Liver (tissue), 9 donors: ENCODE measurements around the gene NET1. TPM values are rescaled to one million over a fixed set of nuclear protein-coding genes. Genes with fewer than 3 reads are reported as not detected.

Experiments
- DNase-seq: peaks from one replicate; pipeline ENCODE4 v3.0.0-alpha.2; 2017; ENCODE audit warnings: low spot score
- H3K27ac ChIP-seq, 2 donors: one replicate each; pipeline ENCODE4 v1.7.0; 2013; ENCODE audit warnings: inconsistent platforms in 2 of 2, low read length in 2 of 2, control low read depth in 1 of 2, low read depth in 1 of 2, mild to moderate bottlenecking in 1 of 2
- H3K27me3 ChIP-seq, 4 donors: one replicate each; pipeline versions ENCODE4 v1.6.1 to v1.7.0; 2013; ENCODE audit warnings: low read length in 3 of 4, inconsistent platforms in 1 of 4, mild to moderate bottlenecking in 1 of 4, moderate library complexity in 1 of 4; ENCODE audit not compliant: control insufficient read depth in 4 of 4, insufficient read depth in 4 of 4
- H3K36me3 ChIP-seq, 4 donors: one replicate each; pipeline versions ENCODE4 v1.6.1 to v1.7.0; 2013; ENCODE audit warnings: low read length in 3 of 4, mild to moderate bottlenecking in 3 of 4, low read depth in 1 of 4, moderate library complexity in 1 of 4; ENCODE audit not compliant: control insufficient read depth in 4 of 4, insufficient read depth in 3 of 4
- H3K4me1 ChIP-seq, 4 donors: one replicate each; pipeline versions ENCODE4 v1.6.1 to v1.7.0; 2013; ENCODE audit warnings: low read length in 3 of 4, mild to moderate bottlenecking in 3 of 4, moderate library complexity in 1 of 4; ENCODE audit not compliant: control insufficient read depth in 4 of 4, insufficient read depth in 4 of 4
- H3K4me3 ChIP-seq, 3 donors: one replicate each; pipeline versions ENCODE4 v1.6.1 to v1.7.0; 2013; ENCODE audit warnings: low read length in 3 of 3, control low read depth in 1 of 3, low read depth in 1 of 3, mild to moderate bottlenecking in 1 of 3
- H3K9ac ChIP-seq, 2 donors: one replicate each; pipeline ENCODE4 v1.7.0; 2013; ENCODE audit warnings: low read length in 2 of 2, mild to moderate bottlenecking in 2 of 2, moderate library complexity in 2 of 2, control low read depth in 1 of 2, low read depth in 1 of 2
- H3K9me3 ChIP-seq, 4 donors: one replicate each; pipeline versions ENCODE4 v1.6.1 to v1.7.0; 2013; ENCODE audit warnings: low read length in 3 of 4; ENCODE audit not compliant: control insufficient read depth in 4 of 4
- EGR1 ChIP-seq, 2 donors: IDR thresholded peaks; 2 replicates each; pipeline ENCODE4 v1.6.1; 2016 to 2018; ENCODE audit warnings: antibody characterized with exemption in 2 of 2, low read depth in 2 of 2
- FOXA1 ChIP-seq: IDR thresholded peaks from 2 replicates; pipeline ENCODE4 v1.6.1; 2016; ENCODE audit warnings: antibody characterized with exemption
- FOXA2 ChIP-seq: IDR thresholded peaks from 2 replicates; pipeline ENCODE4 v1.6.1; 2016; ENCODE audit warnings: antibody characterized with exemption
- HNF4A ChIP-seq, 2 donors: conservative IDR thresholded peaks; 2 replicates each; pipeline ENCODE4 v1.6.1; 2016; ENCODE audit warnings: antibody characterized with exemption in 2 of 2, mild to moderate bottlenecking in 2 of 2
- HNF4G ChIP-seq: IDR thresholded peaks from 2 replicates; pipeline ENCODE4 v1.6.1; 2016; ENCODE audit warnings: antibody characterized with exemption
- NR2F2 ChIP-seq: IDR thresholded peaks from 2 replicates; pipeline ENCODE4 v1.6.1; 2016; ENCODE audit warnings: antibody characterized with exemption
- RAD21 ChIP-seq, 2 donors: IDR thresholded peaks; 2 replicates each; pipeline ENCODE4 v1.6.1; 2016; ENCODE audit warnings: antibody characterized with exemption in 2 of 2, mild to moderate bottlenecking in 2 of 2
- RXRA ChIP-seq, 2 donors: IDR thresholded peaks; 2 replicates each; pipeline ENCODE4 v1.6.1; 2017 to 2018; ENCODE audit warnings: antibody characterized with exemption in 2 of 2, mild to moderate bottlenecking in 1 of 2
- SP1 ChIP-seq: IDR thresholded peaks from 2 replicates; pipeline ENCODE4 v1.6.1; 2018; ENCODE audit warnings: antibody characterized with exemption, mild to moderate bottlenecking
- TAF1 ChIP-seq: conservative IDR thresholded peaks from 2 replicates; pipeline ENCODE4 v1.6.1; 2016; ENCODE audit warnings: antibody characterized with exemption, mild to moderate bottlenecking
- YY1 ChIP-seq: IDR thresholded peaks from 2 replicates; pipeline ENCODE4 v1.6.1; 2016; ENCODE audit warnings: antibody characterized with exemption, mild to moderate bottlenecking
- WGBS: extraction: QIAGEN DNeasy Blood & Tissue Kit; methylation state at CpG from one replicate; pipeline ENCODE4 v1.1.7; 2013; 5-methylcytosine and 5-hydroxymethylcytosine counted together
- polyA plus RNA-seq, 2 donors: library from polyadenylated mRNA; stranded (reverse) in 1 of 2; unstranded in 1 of 2; fragments of 200-250 nt in 1 of 2; fragments of >200 nt in 1 of 2; fragmentation: Nextera tagmentation in 1 of 2; extraction: Ambion mirVana in 1 of 2; gene quantifications; one replicate each; pipeline versions ENCODE4 v1.2.1 to v1.2.3, GENCODE V29; 2013 to 2015
- total RNA-seq, 2 donors: library from RNA; depleted of rRNA; stranded (reverse); fragments of >200 nt; gene quantifications; one replicate each; pipeline ENCODE4 v1.2.3, GENCODE V29; 2014
- TF ChIP-seq, protein P1 (sequence below): IDR thresholded peaks from 2 replicates; pipeline ENCODE4 v1.6.1; 2016; ENCODE audit warnings: antibody characterized with exemption
- TF ChIP-seq, protein P2 (sequence below): IDR thresholded peaks from 2 replicates; pipeline ENCODE4 v1.6.1; 2016; ENCODE audit warnings: antibody characterized with exemption, mild to moderate bottlenecking
- TF ChIP-seq, protein P3 (sequence below): fragments of 150-350 bp; IDR thresholded peaks from 2 replicates; pipeline ENCODE4 v1.5.1; 2017; ENCODE audit warnings: improper control_type of control experiment, low read depth, low read length; ENCODE audit not compliant: missing input control
- donor health status: healthy.
- donor health status: healthy.
- donor health status: healthy.
- donor health status: healthy.
- donor health status: healthy.

NET1 gene
- total and polyA plus RNA-seq, 4 donors = 16.2 to 38.6 (median 25.6) TPM

DNA sequence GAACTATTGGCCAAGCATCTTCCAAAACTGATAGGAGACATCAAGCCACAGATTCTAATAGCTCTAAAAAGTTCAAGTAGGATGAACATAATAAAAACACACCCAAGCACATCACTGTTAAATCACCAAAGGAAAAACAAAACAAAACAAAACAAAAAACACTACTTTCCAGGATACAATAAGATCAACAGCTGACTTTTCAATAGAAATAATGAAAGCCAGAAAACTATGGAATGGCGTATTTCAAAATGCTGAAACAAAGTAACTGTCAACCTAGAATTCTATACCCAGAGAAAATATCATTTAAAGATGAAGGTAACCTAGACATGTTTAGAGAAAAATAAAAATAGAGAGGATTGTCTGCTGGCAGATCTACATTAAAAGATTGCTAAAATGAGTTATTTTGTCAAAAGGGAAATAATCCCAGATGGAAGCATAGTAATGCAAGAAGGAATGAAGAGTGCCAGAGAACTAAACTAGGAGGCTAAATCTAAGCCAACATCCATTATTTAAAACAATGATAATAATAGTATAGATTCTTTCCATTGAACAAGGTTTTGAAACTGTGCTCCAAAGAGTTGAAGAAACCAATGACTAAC is 21.7 kb upstream of the NET1 start:
- no peaks in the 10 kb centered on the region for H3K4me1 ChIP-seq
- WGBS = 95% methylated on average over 1 of the region's 1 CpG

DNA sequence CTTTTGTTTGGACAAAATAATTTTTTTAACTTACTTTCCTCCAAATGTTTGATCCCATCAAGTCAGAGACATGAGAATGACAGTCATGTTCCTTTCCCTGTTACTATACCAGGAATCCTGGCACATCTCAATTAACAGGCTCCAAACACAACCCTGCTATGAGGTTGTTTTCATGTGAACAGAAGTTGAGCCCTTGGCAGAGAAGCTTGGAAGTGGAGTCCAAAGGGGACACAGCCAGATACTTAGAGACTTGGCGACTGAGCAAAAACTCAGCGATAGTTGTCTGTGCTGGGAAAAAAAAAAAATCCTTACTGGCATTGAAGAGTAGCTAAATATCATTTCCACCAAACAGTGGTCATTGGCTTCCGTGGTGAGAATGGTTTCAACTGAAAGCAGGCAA is 20.6 kb upstream of the NET1 start:
- Histone ChIP-seq H3K36me3 (no peaks in the 10 kb centered on the region), H3K4me1 (no peaks in the 10 kb centered on the region), H3K9ac (no peak overlapping the region), H3K4me3 (no peak overlapping the region), H3K9me3 (peaks cover 0 to 15% (median 3%) of the 10 kb centered on the region in 4 donors), H3K27ac (no peak overlapping the region), H3K27me3 (no peaks in the 10 kb centered on the region)
- TF ChIP-seq, protein P1, sequence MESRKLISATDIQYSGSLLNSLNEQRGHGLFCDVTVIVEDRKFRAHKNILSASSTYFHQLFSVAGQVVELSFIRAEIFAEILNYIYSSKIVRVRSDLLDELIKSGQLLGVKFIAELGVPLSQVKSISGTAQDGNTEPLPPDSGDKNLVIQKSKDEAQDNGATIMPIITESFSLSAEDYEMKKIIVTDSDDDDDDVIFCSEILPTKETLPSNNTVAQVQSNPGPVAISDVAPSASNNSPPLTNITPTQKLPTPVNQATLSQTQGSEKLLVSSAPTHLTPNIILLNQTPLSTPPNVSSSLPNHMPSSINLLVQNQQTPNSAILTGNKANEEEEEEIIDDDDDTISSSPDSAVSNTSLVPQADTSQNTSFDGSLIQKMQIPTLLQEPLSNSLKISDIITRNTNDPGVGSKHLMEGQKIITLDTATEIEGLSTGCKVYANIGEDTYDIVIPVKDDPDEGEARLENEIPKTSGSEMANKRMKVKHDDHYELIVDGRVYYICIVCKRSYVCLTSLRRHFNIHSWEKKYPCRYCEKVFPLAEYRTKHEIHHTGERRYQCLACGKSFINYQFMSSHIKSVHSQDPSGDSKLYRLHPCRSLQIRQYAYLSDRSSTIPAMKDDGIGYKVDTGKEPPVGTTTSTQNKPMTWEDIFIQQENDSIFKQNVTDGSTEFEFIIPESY = no peak
- TF ChIP-seq, protein P2, sequence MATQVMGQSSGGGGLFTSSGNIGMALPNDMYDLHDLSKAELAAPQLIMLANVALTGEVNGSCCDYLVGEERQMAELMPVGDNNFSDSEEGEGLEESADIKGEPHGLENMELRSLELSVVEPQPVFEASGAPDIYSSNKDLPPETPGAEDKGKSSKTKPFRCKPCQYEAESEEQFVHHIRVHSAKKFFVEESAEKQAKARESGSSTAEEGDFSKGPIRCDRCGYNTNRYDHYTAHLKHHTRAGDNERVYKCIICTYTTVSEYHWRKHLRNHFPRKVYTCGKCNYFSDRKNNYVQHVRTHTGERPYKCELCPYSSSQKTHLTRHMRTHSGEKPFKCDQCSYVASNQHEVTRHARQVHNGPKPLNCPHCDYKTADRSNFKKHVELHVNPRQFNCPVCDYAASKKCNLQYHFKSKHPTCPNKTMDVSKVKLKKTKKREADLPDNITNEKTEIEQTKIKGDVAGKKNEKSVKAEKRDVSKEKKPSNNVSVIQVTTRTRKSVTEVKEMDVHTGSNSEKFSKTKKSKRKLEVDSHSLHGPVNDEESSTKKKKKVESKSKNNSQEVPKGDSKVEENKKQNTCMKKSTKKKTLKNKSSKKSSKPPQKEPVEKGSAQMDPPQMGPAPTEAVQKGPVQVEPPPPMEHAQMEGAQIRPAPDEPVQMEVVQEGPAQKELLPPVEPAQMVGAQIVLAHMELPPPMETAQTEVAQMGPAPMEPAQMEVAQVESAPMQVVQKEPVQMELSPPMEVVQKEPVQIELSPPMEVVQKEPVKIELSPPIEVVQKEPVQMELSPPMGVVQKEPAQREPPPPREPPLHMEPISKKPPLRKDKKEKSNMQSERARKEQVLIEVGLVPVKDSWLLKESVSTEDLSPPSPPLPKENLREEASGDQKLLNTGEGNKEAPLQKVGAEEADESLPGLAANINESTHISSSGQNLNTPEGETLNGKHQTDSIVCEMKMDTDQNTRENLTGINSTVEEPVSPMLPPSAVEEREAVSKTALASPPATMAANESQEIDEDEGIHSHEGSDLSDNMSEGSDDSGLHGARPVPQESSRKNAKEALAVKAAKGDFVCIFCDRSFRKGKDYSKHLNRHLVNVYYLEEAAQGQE = no peak
- no peak for TF ChIP-seq FOXA1
- TF ChIP-seq FOXA2 = no peak
- no peak for TF ChIP-seq SP1
- TF ChIP-seq, protein P3, sequence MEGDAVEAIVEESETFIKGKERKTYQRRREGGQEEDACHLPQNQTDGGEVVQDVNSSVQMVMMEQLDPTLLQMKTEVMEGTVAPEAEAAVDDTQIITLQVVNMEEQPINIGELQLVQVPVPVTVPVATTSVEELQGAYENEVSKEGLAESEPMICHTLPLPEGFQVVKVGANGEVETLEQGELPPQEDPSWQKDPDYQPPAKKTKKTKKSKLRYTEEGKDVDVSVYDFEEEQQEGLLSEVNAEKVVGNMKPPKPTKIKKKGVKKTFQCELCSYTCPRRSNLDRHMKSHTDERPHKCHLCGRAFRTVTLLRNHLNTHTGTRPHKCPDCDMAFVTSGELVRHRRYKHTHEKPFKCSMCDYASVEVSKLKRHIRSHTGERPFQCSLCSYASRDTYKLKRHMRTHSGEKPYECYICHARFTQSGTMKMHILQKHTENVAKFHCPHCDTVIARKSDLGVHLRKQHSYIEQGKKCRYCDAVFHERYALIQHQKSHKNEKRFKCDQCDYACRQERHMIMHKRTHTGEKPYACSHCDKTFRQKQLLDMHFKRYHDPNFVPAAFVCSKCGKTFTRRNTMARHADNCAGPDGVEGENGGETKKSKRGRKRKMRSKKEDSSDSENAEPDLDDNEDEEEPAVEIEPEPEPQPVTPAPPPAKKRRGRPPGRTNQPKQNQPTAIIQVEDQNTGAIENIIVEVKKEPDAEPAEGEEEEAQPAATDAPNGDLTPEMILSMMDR = no peak
- TF ChIP-seq EGR1 (IDR thresholded peaks at IDR 0.05; ENCODE audit: low read depth in 2 of 2) = no peak
- TF ChIP-seq NR2F2 = no peak
- TF ChIP-seq HNF4A (conservative IDR thresholded peaks at IDR 0.05) = no peak
- no peak for TF ChIP-seq YY1
- no peak for TF ChIP-seq TAF1
- TF ChIP-seq RAD21 (IDR thresholded peaks at IDR 0.05) = no peak
- WGBS = 91% methylated on average over 3 of the region's 3 CpGs
- no peak for DNase-seq

More for the DNA sequence above, 21.7 kb upstream of the NET1 start:
- DNase-seq = no peak
- no peaks in the 10 kb centered on the region for H3K27me3 ChIP-seq
- peaks cover 0 to 15% (median 3%) of the 10 kb centered on the region in 4 donors for H3K9me3 ChIP-seq
- H3K36me3 ChIP-seq = no peaks in the 10 kb centered on the region
- H3K4me3 ChIP-seq = no peak overlapping the region
- no peak for TF ChIP-seq HNF4G
- TF ChIP-seq RXRA (IDR thresholded peaks at IDR 0.05) = no peak
- TF ChIP-seq, protein P2 = no peak
- no peak for TF ChIP-seq EGR1 (IDR thresholded peaks at IDR 0.05; ENCODE audit: low read depth in 2 of 2)
- TF ChIP-seq TAF1 = no peak
- TF ChIP-seq YY1 = no peak
- TF ChIP-seq FOXA2 = no peak
- no peak overlapping the region for H3K9ac ChIP-seq
- no peak overlapping the region for H3K27ac ChIP-seq
